GM18873 (cell line): ENCODE results near the gene GPR32.
"Not testable (repeated sequence)": the region's sequence is repeated elsewhere in the genome, so short reads cannot be mapped to it uniquely, and the experiment has no call there.

ENCODE experiments used
- ATAC-seq: cut with Tn5 transposase; IDR thresholded peaks from one replicate; pipeline ENCODE4 v1.9.1; 2021; ENCODE audit warnings: mild to moderate bottlenecking, moderate library complexity, moderate number of reproducible peaks; ENCODE audit not compliant: unreplicated experiment, low FRiP score

GPR32 gene

GRCh38 chr19:50797781-50798658, 27.8 kb downstream of the GPR32 start:
- no peak for ATAC-seq

DNA sequence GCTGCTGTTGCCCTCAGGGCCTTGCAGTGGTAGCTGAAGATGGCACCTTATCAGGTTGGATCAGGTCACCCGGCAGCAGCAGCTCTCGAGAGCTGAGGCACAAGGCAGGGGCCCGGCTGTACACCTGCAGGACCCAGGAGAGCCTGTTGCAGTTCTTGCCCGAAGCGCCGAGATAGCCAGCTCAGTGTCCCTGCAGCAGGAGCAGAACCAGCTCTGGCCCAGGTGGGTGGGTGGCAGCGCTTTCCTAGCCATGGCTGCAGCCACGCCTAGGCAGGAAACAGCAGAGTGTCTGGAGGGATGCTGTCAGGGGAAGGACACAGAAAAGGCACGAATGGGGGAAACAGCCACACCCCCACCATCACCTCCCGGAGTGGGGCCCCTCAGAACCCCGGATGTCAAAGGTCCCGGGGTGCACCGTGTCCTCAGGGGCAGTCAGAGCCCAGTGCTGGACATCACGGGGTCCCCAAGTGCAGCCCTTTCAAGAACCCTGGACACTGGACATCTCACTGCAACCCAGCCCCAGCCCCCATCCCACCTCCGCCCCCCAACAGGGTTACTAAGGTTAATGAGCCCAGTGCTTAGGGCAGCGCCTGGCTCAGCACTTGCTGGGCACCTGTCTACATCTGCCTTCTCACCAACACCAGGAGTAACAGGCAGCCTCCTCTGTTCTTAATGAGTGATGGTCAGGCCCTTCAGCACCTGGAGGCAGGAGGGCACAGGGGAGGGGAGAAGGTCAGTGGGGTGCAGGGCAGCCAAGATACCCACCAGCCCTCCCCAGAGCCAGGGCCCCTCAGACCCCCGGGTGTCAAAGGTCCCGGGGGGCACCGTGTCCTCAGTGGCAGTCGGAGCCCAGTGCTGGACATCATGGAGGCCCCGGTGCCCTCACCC, 28.6 kb downstream of the GPR32 start:
- no peak for ATAC-seq

DNA sequence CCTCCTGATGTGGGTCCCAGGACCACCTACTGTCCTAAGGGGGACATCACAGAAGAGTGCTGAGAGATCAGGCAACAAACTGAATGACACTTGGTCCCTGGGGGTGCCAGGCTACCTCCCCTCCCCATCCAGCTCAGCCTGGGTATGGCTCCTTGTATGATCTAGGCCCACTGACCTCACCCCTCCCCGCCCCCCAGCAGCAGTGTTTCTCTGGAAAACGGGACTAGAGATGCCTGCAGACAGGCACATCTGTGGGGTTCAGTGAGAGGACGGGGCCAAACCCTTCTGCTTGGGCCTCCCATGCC, 29.2 kb downstream of the GPR32 start:
- ATAC-seq: no peak

DNA sequence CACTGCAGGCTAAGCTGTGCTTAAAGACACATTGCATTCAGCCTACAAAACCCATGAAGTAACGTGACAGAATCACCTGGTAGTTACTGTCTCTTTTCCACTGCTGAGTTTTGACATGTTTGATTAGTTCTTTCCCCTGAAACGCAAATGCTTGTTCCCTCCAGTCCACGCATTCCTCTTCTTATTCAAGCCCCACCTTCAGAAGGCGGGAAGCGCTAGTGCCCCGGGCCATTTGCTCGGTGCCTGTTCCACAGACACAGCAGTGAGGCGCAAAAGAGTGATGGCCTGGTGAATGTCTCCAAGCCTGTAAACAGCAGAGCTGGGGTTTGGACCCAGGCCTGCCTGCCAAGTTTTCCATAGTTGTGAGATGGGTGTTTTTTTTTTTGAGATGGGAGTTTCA, 30.8 kb downstream of the GPR32 start:
- no peak for ATAC-seq

- no peak for ATAC-seq
Observed at GRCh38 chr19:50803633-50804419, 33.6 kb downstream of the GPR32 start.

DNA sequence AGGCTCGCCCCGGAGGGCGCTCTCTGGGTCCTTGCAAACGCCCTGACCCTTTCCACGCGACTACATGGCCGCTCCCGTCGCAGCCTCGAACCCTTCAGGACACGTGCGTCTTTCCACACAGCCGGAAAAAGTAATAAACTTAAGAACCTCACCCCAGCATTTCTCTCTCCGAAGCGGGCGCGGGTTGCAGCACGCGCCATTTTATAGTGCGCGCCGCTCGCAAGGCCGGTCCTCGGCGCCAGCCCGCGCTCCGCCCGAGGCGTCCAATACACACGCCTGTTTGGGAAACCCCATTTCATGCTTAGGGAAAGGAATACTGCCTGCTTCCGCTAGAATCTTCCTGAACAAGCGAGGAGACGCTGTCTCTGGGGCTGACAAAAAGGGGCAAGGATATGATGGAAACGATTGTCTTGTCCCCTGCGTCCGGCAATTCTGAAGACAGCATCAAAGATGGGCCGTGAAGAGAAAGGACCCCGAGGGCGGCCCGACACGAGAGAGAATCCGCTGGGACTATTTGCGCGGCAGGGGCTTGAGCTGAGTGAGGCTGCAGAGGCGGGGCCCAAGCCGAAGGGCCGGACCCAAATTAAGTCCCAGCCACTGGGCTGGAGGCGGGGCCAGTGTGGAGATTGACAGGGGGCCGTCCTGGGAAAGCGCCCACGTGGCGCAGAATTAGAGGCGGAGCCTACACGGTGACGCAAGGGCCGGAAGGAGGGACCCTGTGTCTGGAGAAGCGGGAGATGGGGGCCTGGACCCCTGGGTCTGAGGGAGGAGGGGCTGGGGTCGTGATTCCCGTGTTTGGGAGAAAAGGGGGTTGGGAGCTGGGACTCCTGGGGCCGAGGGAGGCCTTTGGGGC, 34.4 kb downstream of the GPR32 start:
- peak; percentile 78 for ATAC-seq

GRCh38 chr19:50808856-50809255, 38.6 kb downstream of the GPR32 start:
- ATAC-seq: no peak

- ATAC-seq: not testable (repeated sequence)
Observed at GRCh38 chr19:50811622-50812238, 41.5 kb downstream of the GPR32 start.

DNA sequence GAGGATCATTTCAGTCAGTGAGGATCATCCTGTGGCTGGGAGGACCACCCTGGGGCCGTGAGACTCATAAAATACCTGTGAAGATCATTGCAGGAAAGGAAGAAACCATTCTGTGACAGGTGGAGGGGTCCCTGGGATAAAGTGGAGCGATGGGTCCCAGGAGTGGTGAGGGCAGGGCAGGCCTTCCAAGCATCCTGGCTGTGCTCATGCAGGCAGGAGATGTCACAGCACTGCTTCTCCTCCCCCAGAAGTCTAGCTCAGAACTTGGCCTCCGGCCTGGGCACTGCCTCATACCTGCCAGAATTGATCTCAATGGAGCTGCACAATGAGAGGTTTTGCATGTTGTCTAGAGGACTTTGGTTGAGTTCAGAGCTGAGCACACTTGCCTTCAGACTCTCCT, 42.2 kb downstream of the GPR32 start:
- no peak for ATAC-seq

DNA sequence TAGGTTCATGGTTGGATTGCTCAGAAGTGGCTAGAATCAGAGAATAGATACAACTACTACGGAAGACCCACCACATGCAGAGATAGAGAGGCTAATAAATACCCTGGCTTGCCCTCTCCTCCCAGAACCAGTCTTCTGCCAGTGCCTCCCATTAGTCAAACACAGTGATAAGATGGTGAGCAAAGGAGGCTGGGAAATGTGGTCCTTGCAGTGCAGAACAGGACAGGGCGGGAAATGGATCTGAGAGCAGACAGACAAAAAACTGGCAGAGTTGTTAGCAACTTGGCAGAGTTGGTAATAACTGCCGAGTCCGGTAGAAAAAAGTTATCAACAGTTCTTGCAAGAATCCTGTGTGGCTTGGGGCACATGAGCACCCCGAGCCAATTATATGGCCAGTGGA, 44.6 kb downstream of the GPR32 start:
- ATAC-seq: no peak

- ATAC-seq: no peak
Observed at GRCh38 chr19:50815439-50815838, 45.2 kb downstream of the GPR32 start.

DNA sequence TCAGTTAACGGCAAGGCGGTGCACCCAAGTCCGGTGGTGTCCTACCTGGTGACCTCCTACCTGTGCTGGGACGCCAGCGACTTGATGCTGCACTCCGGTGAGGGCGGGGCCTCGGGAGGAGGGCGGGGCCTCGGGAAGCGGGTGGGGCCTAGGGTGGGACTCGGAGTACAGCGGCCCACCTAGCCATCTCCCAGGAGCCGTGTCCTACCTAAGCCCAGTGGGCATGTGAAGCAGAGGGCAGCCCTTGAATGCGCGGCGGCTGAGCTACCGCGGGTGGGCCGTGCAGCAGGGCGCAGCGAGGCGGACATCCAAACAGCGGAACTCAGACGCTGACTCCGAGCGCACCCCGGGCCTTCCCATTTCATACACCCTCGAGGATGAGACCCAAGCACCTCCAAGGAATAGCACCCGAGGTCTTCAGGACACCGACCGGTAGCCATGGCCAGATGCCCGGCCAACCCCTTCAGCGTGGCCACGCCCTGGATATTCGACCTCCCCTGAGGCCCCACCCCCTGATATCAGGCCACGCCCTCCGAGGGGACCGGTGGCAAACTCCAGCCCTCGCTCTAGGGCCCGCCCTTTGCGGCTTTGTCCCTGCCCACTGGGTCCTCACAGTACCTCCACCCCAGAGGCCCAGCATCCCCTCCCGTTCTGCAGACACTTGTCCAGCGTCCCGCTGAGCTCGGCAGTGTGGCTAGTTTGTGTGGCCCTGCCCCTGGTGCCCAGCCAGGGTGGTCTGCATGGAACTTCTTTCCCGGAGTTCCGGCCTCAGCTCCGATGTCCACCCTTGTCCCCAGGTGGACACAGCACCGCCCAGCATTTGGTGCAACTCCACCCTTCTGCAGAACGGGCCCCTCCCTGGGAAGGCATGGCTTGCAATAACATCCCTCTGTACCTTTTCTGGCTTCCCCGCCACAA, 47.9 kb downstream of the GPR32 start:
- peak; percentile 40 for ATAC-seq

- ATAC-seq: no peak
Observed at GRCh38 chr19:50818859-50819472, 48.7 kb downstream of the GPR32 start.

DNA sequence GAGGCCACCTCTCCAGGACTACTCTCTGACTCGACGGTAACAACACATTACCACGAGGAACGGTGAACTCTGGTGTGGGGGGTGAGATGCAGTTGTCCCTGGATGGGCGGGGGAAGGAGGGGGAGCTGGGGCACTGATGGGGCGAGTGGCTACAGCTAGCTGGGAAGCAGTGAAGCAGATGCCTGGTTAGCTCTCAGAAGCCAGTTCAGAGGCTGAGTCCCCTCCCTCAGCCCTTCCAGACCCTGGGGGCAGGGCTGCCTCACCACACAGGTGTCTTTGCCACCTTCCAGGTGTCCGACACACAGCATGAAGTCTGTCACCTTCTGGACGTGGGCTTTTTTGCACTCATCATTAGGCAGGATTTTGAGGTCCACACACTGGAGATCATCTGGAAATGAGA, 49.4 kb downstream of the GPR32 start:
- ATAC-seq: no peak

- ATAC-seq: no peak
Observed at GRCh38 chr19:50820086-50820485, 49.8 kb downstream of the GPR32 start.

GRCh38 chr19:50820549-50821247, 50.4 kb downstream of the GPR32 start:
- ATAC-seq: no peak

GRCh38 chr19:50821248-50821612, 51.0 kb downstream of the GPR32 start:
- no peak for ATAC-seq
